IPS-18c (cell line): ENCODE results near the gene BCDIN3D.
"Not testable (repeated sequence)": the region's sequence is repeated elsewhere in the genome, so short reads cannot be mapped to it uniquely, and the experiment has no call there.

Source experiments
- H3K4me3 ChIP-seq: 2 replicates; pipeline ENCODE4 v1.7.0; 2013; ENCODE audit warnings: low read depth, mild to moderate bottlenecking, low read length, moderate library complexity; ENCODE audit not compliant: insufficient read depth
- H3K9me3 ChIP-seq: one replicate; pipeline ENCODE4 v1.6.1; 2013; ENCODE audit warnings: mild to moderate bottlenecking, low read length, moderate library complexity; ENCODE audit not compliant: control insufficient read depth, insufficient read depth

The BCDIN3D gene

DNA sequence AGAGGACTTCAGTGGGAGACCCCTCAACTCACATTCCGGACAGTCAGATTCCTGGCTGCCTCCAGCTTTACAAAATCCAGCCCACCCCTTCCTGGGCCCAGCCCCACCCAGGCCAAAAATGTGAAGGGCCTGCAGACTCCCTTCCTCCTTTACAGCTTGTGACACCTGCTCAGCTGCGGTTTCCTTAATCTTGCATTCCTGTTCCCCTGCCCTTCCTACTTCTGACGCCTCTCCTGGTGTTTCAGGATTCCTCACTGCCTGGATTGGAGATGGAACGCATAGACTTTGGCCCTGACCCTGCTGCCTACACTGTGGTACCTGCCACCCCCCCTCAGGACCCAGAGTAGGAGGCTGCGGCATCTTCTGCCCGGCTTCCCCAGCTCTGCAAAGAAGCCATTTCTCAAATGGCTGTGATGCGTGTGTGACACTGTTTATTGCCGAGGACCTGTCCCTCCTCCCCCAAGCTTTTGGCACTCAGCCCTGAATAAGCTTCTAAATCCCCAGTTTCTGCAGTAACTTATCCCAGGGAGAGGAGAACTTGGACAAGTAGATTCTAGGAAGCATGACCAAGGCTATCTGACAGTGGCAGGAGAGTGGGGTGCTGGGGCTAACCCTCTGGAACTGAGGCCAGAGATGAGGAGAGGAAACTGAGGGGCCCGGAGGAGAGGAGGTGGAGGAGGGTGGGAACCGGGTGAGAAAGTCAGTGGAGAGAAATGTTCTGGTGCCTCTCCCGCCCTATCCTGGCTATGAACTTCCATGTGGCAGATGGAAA lies 24.9 kb upstream of the BCDIN3D start:
- H3K9me3 ChIP-seq = no peaks in the 10 kb centered on the region
- no peak overlapping the region for H3K4me3 ChIP-seq

GRCh38 chr12:49866859-49867569 lies 24.1 kb upstream of the BCDIN3D start:
- Histone ChIP-seq H3K4me3 (no peak overlapping the region), H3K9me3 (no peaks in the 10 kb centered on the region)

GRCh38 chr12:49865782-49866135 lies 22.9 kb upstream of the BCDIN3D start:
- no peak overlapping the region for H3K4me3 ChIP-seq
- no peaks in the 10 kb centered on the region for H3K9me3 ChIP-seq

DNA sequence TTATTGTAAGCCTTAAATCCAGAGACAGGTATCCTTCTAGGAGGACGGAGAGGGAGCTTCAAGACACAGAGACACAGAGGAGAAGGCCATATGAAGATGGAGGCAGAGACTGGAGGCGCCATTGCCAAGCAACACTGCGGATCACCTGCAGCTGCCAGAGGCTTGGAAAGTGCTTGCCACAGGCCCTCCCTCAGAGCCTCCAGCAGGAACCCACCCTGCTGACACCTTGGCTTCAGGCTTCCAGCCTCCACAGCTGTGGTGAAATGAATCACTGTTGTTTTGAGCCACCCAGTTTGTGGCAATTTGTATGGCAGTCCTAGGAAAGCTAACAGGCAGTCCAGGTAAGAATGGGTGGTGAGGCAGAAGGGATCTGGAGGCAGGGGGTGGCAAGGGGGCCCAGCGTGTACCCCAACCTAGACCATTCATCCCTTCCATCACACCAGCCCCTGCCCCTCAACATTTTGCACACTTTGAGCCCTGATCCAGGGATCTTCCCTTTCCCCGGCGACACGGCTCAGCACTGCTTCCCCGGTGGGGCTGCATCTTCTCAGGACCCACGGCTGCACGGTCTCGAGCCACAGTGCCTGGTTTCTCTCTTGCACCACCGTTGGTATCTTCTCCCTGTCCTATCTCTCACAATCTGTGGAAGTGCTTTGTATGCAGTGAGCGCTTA lies 22.3 kb upstream of the BCDIN3D start:
- H3K9me3 ChIP-seq = no peaks in the 10 kb centered on the region
- no peak overlapping the region for H3K4me3 ChIP-seq

DNA sequence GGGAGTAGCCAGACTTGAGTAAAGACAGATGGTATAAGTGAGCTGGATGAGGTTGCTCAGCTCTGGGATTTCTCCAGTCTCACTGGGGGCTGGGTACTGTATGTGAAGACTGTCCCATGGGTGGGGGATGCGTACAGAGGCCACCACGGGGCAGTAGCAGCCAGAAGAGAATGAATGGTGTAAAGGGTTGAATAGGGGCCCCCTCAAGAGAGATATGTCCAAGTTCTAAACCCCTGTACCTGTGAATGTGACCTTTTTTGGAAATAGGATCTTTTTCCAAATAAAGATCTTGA lies 21.8 kb upstream of the BCDIN3D start:
- Histone ChIP-seq H3K9me3 (no peaks in the 10 kb centered on the region), H3K4me3 (no peak overlapping the region)

DNA sequence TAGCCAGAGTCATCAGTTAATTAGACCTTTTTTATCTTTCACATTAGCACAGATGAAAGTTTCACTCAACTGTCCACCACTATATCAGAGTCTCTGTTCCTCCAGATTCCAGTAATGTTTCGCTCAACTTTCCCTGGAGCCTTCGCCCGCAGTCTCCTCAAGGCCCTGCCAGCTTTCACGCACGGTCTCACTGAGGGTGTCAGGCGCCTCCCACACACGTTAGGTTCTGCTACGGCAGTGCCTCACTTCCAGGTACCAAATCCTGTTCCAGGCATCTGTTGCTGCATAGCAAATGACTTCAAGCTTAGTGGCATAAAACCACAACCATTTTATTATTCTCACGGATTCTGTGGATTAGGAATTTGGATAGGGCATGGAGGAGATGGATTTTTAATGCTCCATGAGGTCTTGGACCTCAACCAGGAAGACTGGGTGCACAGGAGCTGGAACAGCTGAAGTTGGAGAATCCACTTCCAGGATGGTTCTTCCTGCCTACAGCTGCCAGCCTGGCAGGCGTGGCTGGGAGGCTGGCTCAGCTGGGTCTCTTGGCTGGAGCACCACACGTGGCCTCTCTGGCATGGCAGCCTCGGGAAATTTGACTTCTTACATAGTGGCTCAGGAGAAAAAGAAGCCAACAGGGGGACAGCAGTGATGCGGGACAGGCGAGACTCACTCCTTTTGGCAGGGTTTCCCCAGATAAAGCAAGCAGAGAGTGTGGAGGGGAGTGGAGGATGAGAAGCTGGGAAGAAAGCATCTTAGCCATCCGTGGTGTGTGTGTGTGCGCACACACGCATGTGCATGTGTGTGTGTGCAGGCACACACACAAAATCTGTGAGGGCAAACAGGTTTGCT lies 21.3 kb upstream of the BCDIN3D start:
- no peak overlapping the region for H3K4me3 ChIP-seq

DNA sequence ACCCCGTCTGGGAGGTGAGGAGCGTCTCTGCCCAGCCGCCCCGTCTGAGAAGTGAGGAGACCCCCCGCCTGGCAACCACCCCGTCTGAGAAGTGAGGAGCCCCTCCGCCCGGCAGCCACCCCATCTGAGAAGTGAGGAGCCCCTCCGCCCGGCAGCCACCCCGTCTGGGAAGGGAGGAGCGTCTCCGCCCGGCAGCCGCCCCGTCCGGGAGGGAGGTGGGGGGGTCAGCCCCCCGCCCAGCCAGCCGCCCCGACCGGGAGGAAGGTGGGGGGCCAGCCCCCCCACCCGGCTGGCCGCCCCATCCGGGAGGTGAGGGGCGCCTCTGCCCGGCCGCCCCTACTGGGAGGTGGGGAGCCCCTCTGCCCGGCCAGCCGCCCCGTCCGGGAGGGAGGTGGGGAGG lies 18.0 kb upstream of the BCDIN3D start:
- not testable (repeated sequence) for H3K4me3 ChIP-seq, H3K9me3 ChIP-seq

More for the DNA sequence above, 21.3 kb upstream of the BCDIN3D start:
- H3K9me3 ChIP-seq = no peaks in the 10 kb centered on the region

- H3K4me3 ChIP-seq = not testable (repeated sequence)
Measured at GRCh38 chr12:49855890-49856289, 13.0 kb upstream of the BCDIN3D start.

GRCh38 chr12:49854976-49855375 lies 12.1 kb upstream of the BCDIN3D start:
- peaks cover 2% of the 10 kb centered on the region for H3K9me3 ChIP-seq

More at GRCh38 chr12:49855890-49856289, 13.0 kb upstream of the BCDIN3D start:
- not testable (repeated sequence) for H3K9me3 ChIP-seq

GRCh38 chr12:49853671-49854070 lies 10.8 kb upstream of the BCDIN3D start:
- H3K4me3 ChIP-seq = no peak overlapping the region

More at GRCh38 chr12:49854976-49855375, 12.1 kb upstream of the BCDIN3D start:
- no peak overlapping the region for H3K4me3 ChIP-seq

DNA sequence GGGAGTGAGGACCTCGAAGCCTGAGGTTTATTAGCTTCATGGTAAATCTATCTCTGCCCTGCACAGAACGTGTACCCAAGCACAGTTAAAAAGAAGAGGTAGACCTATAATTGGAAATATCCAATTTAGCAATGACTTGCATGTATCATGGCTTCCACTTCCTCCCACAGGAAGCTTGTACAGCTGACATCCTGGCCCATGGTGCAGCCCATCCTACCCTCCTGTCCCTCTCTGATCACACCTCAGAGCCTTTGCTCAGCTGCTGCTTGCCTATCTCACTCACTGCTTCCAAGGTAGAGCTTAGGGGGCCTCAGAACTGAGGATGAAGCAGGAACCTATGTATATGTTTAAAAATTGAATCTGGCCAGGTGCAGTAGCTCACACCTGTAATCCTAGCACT lies 4.3 kb upstream of the BCDIN3D start:
- Histone ChIP-seq H3K4me3 (no peak overlapping the region), H3K9me3 (no peaks in the 10 kb centered on the region)

More at GRCh38 chr12:49853671-49854070, 10.8 kb upstream of the BCDIN3D start:
- H3K9me3 ChIP-seq = peaks cover 2% of the 10 kb centered on the region

DNA sequence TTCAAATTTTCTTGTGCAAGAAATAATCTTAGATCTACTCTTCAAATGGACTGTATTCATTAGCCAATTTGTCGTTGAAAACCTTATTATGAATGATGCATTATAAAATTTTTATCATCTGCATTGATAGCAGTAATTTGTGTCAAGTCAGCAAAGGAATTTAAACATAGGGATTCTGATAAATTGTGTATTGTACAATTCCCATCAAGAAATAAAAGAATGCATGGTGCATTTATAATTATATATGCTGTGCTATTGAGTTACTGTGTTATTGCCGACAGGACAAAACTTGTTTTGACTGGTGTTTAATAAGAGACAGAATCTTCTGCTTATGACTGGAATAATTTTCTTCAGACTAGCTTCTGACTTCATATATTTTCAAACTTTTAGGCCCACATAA lies 3.1 kb upstream of the BCDIN3D start:
- H3K4me3 ChIP-seq = no peak overlapping the region

GRCh38 chr12:49843876-49844437 lies 1.1 kb upstream of the BCDIN3D start:
- Histone ChIP-seq H3K9me3 (no peaks in the 10 kb centered on the region), H3K4me3 (no peak overlapping the region)

More for the DNA sequence above, 3.1 kb upstream of the BCDIN3D start:
- H3K9me3 ChIP-seq = no peaks in the 10 kb centered on the region

DNA sequence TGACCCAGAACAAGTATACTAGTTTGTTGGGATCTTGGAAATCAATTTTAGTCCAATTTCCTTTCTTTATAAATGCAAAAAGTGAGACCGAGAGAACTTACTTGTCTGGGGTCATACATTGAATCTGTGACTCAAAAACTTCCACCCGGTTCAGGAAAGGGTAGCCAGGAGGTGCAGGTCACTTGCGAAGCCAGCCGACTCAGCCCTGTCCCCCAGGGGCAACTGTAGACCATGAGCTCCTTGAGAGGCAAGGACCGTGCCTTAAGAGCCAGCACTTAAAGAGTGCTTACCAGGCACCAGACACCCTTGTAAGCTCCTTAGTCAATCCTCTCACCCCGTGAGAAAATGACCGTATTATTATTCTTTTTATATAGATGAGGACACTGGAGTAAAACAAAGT lies 505 bp upstream of the BCDIN3D start:
- Histone ChIP-seq H3K9me3 (no peaks in the 10 kb centered on the region), H3K4me3 (peak overlapping the region; percentile 85)

DNA sequence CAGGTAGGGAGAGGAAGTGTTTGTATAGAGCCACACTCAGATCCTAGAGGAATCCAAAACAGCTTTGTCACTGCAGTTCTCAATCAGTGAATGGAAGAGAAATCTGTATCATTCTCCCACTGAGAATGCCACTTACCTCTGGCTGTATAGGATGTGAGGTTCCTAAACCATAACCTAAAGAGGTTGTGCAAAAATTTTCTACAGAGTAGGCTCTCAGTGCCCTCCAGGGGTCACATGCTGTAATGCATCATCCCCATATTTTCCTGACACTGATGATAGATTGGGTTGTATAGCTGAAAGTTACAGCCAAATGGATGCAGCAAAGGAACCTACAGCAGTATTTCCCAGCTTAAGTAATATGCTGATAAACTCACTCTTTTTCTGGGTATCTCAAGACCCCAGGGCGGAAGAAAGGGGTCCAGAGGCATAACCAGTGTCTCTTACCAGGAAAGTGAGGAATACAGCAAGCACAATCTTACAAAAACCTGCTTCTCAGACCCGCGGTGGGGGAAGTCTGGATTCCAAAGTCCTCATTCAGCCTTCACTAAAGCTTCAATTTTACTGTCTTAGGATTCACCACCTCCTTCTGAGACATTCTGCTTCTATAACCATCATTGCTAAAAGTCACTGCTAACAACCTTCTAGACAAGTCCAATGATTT lies 3.8 kb downstream of the BCDIN3D start:
- Histone ChIP-seq H3K4me3 (no peak overlapping the region), H3K9me3 (no peaks in the 10 kb centered on the region)

GRCh38 chr12:49832836-49833421 lies 10.0 kb downstream of the BCDIN3D start:
- Histone ChIP-seq H3K9me3 (no peaks in the 10 kb centered on the region), H3K4me3 (no peak overlapping the region)
